HepG2 (cell line): ENCODE results near the gene DHX16. TPM values are rescaled to one million over a fixed set of nuclear protein-coding genes. Genes with fewer than 3 reads are reported as not detected.
A peak's percentile ranks its signal among the peaks of the same experiment; 100 is the strongest.

Experiments
- AGO2 ChIP-seq: fragments of 200-400 bp; formaldehyde crosslinking; optimal IDR thresholded peaks from 2 replicates; pipeline ENCODE3; 2017; ENCODE audit warnings: mild to moderate bottlenecking, low read depth, low read length, moderate library complexity
- BCL3 ChIP-seq: sonication (generic); formaldehyde crosslinking; IDR thresholded peaks from 2 replicates; pipeline ENCODE4 v1.5.1; 2020; ENCODE audit warnings: mild to moderate bottlenecking, missing genetic modification reagents, moderate library complexity
- CCDC6 ChIP-seq: sonication (generic); formaldehyde crosslinking; IDR thresholded peaks from 2 replicates; pipeline ENCODE4 v1.8.1; 2022; ENCODE audit warnings: mild to moderate bottlenecking, missing genetic modification reagents, moderate library complexity
- CHD2 ChIP-seq: IDR thresholded peaks from 2 replicates; pipeline ENCODE4 v1.6.1; 2011; ENCODE audit warnings: low read depth, low read length, improper control_type of control experiment
- CREB3 ChIP-seq: sonication (generic); formaldehyde crosslinking; IDR thresholded peaks from 2 replicates; pipeline ENCODE4 v1.5.0; 2020; ENCODE audit warnings: missing genetic modification reagents
- FOXO1 ChIP-seq: sonication (generic); formaldehyde crosslinking; IDR thresholded peaks from 2 replicates; pipeline ENCODE4 v1.4.0; 2020; ENCODE audit warnings: missing genetic modification reagents
- GATAD2A ChIP-seq: IDR thresholded peaks from 2 replicates; pipeline ENCODE4 v1.6.1; 2016
- GFI1 ChIP-seq: sonication (generic); formaldehyde crosslinking; IDR thresholded peaks from 2 replicates; pipeline ENCODE4 v1.5.0; 2020; ENCODE audit warnings: missing genetic modification reagents, mild to moderate bottlenecking, borderline replicate concordance
- HOXA5 ChIP-seq: sonication (generic); formaldehyde crosslinking; IDR thresholded peaks from 2 replicates; pipeline ENCODE4 v1.4.0; 2020; ENCODE audit warnings: missing genetic modification reagents
- ISX ChIP-seq: sonication (generic); formaldehyde crosslinking; conservative IDR thresholded peaks from 2 replicates; pipeline ENCODE4 v1.5.0; 2020; ENCODE audit warnings: missing genetic modification reagents
- JUNB ChIP-seq: sonication (generic); formaldehyde crosslinking; IDR thresholded peaks from 2 replicates; pipeline ENCODE4 v1.8.0; 2022; ENCODE audit warnings: missing genetic modification reagents, mild to moderate bottlenecking, borderline replicate concordance
- KLF12 ChIP-seq: sonication (generic); formaldehyde crosslinking; IDR thresholded peaks from 2 replicates; pipeline ENCODE4 v1.4.0; 2020; ENCODE audit warnings: missing genetic modification reagents, borderline replicate concordance
- LCORL ChIP-seq, 2 experiments: fragments of 450-650 bp in 1 of 2; sonication (generic) in 1 of 2; formaldehyde crosslinking in 1 of 2; IDR thresholded peaks; 2 replicates each; pipeline versions ENCODE4 v1.5.0 to v1.6.1; 2017 to 2020; ENCODE audit warnings: antibody characterized with exemption in 1 of 2, missing genetic modification reagents in 1 of 2
- MEIS1 ChIP-seq: sonication (generic); formaldehyde crosslinking; IDR thresholded peaks from 2 replicates; pipeline ENCODE4 v1.9.0; 2021; ENCODE audit warnings: mild to moderate bottlenecking, missing genetic modification reagents, moderate library complexity, borderline replicate concordance
- NCOR1 ChIP-seq: fragments of 200-600 bp; sonication (generic); IDR thresholded peaks from 2 replicates; pipeline ENCODE4 v1.7.0; 2017; ENCODE audit warnings: antibody characterized with exemption, low read length, borderline replicate concordance
- NFE2 ChIP-seq: sonication (generic); formaldehyde crosslinking; IDR thresholded peaks from 2 replicates; pipeline ENCODE4 v1.4.0; 2020; ENCODE audit warnings: missing genetic modification reagents
- POLR2A ChIP-seq, 2 experiments: IDR thresholded peaks; 2 replicates each; pipeline ENCODE4 v1.6.1; 2011; ENCODE audit warnings: low read depth in 2 of 2, low read length in 2 of 2, mild to moderate bottlenecking in 1 of 2, moderate library complexity in 1 of 2; ENCODE audit not compliant: insufficient read depth in 1 of 2
- PTBP1 ChIP-seq: fragments of 200-400 bp; formaldehyde crosslinking; IDR thresholded peaks from 2 replicates; pipeline ENCODE4 v1.6.1; 2018; ENCODE audit warnings: low read length, low read depth; ENCODE audit not compliant: poor library complexity, severe bottlenecking
- RXRB ChIP-seq: IDR thresholded peaks from 2 replicates; pipeline ENCODE4 v1.6.1; 2016; ENCODE audit warnings: borderline replicate concordance, missing genetic modification reagents, missing compliant biosample characterization
- SIN3B ChIP-seq: fragments of 150-350 bp; IDR thresholded peaks from 2 replicates; pipeline ENCODE4 v1.6.1; 2014; ENCODE audit warnings: low read length
- SOX6 ChIP-seq, 2 experiments: fragments of 450-650 bp in 1 of 2; sonication (generic) in 1 of 2; formaldehyde crosslinking in 1 of 2; IDR thresholded peaks; 2 replicates each; pipeline versions ENCODE4 v1.4.0 to v1.6.1; 2017 to 2020; ENCODE audit warnings: antibody characterized with exemption in 1 of 2, mild to moderate bottlenecking in 1 of 2, missing genetic modification reagents in 1 of 2
- TAF1 ChIP-seq: sonication (generic); formaldehyde crosslinking; IDR thresholded peaks from 2 replicates; pipeline ENCODE4 v1.4.0; 2020; ENCODE audit warnings: missing genetic modification reagents
- ZBTB38 ChIP-seq: sonication (generic); formaldehyde crosslinking; IDR thresholded peaks from 2 replicates; pipeline ENCODE4 v1.5.1; 2020; ENCODE audit warnings: mild to moderate bottlenecking, missing genetic modification reagents
- ZFY ChIP-seq: sonication (generic); formaldehyde crosslinking; IDR thresholded peaks from 2 replicates; pipeline ENCODE4 v1.4.0; 2020; ENCODE audit warnings: missing genetic modification reagents
- ZKSCAN5 ChIP-seq: sonication (generic); formaldehyde crosslinking; IDR thresholded peaks from 2 replicates; pipeline ENCODE4 v1.5.1; 2020; ENCODE audit warnings: mild to moderate bottlenecking, missing genetic modification reagents
- ZNF468 ChIP-seq: sonication (generic); formaldehyde crosslinking; IDR thresholded peaks from 2 replicates; pipeline ENCODE4 v1.8.0; 2022; ENCODE audit warnings: mild to moderate bottlenecking, moderate library complexity, missing genetic modification reagents
- ZNF615 ChIP-seq: sonication (generic); formaldehyde crosslinking; IDR thresholded peaks from 2 replicates; pipeline ENCODE4 v1.5.0; 2020; ENCODE audit warnings: mild to moderate bottlenecking, missing genetic modification reagents, borderline replicate concordance
- ZNF672 ChIP-seq: sonication (generic); formaldehyde crosslinking; IDR thresholded peaks from 2 replicates; pipeline ENCODE4 v1.8.1; 2022; ENCODE audit warnings: missing genetic modification reagents
- ZNF749 ChIP-seq: sonication (generic); formaldehyde crosslinking; IDR thresholded peaks from 2 replicates; pipeline ENCODE4 v1.8.0; 2022; ENCODE audit warnings: mild to moderate bottlenecking, missing genetic modification reagents, moderate library complexity, borderline replicate concordance
- ZNF776 ChIP-seq: sonication (generic); formaldehyde crosslinking; IDR thresholded peaks from 2 replicates; pipeline ENCODE4 v1.4.0; 2020; ENCODE audit warnings: mild to moderate bottlenecking, missing genetic modification reagents
- ZNF879 ChIP-seq: sonication (generic); formaldehyde crosslinking; IDR thresholded peaks from 2 replicates; pipeline ENCODE4 v1.8.1; 2023; ENCODE audit warnings: missing genetic modification reagents
- polyA plus RNA-seq, 8 experiments: library from polyadenylated mRNA; depleted of rRNA in 3 of 8; stranded (reverse) in 7 of 8; unstranded in 1 of 8; fragments of >200 nt; fragmentation: Illumina TruSeq in 4 of 8; extraction: Trizol in 4 of 8; gene quantifications; 2 replicates each; pipeline versions ENCODE4 v1.2.1 to v1.2.3, GENCODE V29; 2011 to 2016; ENCODE audit warnings: low read depth in 4 of 8, missing spikeins in 1 of 8, mixed read lengths in 1 of 8; ENCODE audit not compliant: insufficient read depth in 1 of 8
- total RNA-seq, 5 experiments: library from RNA; depleted of rRNA; stranded (reverse); fragments of >200 nt; fragmentation: Illumina TruSeq; extraction: Trizol; gene quantifications; 2 replicates each; pipeline ENCODE4 v1.2.3, GENCODE V29; 2016; ENCODE audit warnings: low read depth in 1 of 5

Gene DHX16
- total and polyA plus RNA-seq, 2 of the 13 experiments (the other 11 are each of a cell fraction or from before 2014, with no cell fraction given): 57.0 to 58.5 TPM

- TF ChIP-seq ZFY: peak; percentile 68
- TF ChIP-seq GFI1 (CRISPR knock-in tag): no peak
- no peak for TF ChIP-seq NCOR1
- no peak for TF ChIP-seq CHD2
- no peak for TF ChIP-seq PTBP1
- TF ChIP-seq CCDC6 (CRISPR knock-in tag): no peak
- no peak for TF ChIP-seq ZNF615 (CRISPR knock-in tag)
- no peak for TF ChIP-seq JUNB (CRISPR knock-in tag)
- no peak for TF ChIP-seq SOX6 (IDR thresholded peaks at IDR 0.05)
- peak; percentile 44; the same call in 1 of the 2 replicates for TF ChIP-seq SOX6 (CRISPR knock-in tag; IDR thresholded peaks at IDR 0.05)
- TF ChIP-seq HOXA5: peak; percentile 55; the same call in 1 of the 2 replicates
- 0 out of 2 replicates have a peak, but pooled peaks have one; percentile 34 for TF ChIP-seq ISX (CRISPR knock-in tag)
- peak; percentile 23 for TF ChIP-seq AGO2
- TF ChIP-seq GATAD2A (CRISPR knock-in tag): peak; percentile 30; the same call in 1 of the 2 replicates
- 0 out of 2 replicates have a peak, but pooled peaks have one; percentile 5 for TF ChIP-seq FOXO1 (CRISPR knock-in tag)
- peak; percentile 38; the same call in 1 of the 2 replicates for TF ChIP-seq ZBTB38
- TF ChIP-seq ZNF672: no peak
- no peak for TF ChIP-seq SIN3B
- no peak for TF ChIP-seq LCORL (IDR thresholded peaks at IDR 0.05)
- TF ChIP-seq LCORL (CRISPR knock-in tag; IDR thresholded peaks at IDR 0.05): peak; percentile 53; the same call in 1 of the 2 replicates
- TF ChIP-seq RXRB: peak; percentile 11; the same call in 1 of the 2 replicates
- no peak for TF ChIP-seq ZNF776 (CRISPR knock-in tag)
- peak; percentile 68; the same call in 1 of the 2 replicates for TF ChIP-seq ZNF749 (CRISPR knock-in tag)
- no peak; the same call in 1 of the 2 replicates for TF ChIP-seq ZKSCAN5 (CRISPR knock-in tag)
- TF ChIP-seq CREB3 (CRISPR knock-in tag): 0 out of 2 replicates have a peak, but pooled peaks have one; percentile 57
- peak; percentile 75 for TF ChIP-seq TAF1
- TF ChIP-seq POLR2A (IDR thresholded peaks at IDR 0.05; ENCODE audit: insufficient read depth in 1 of 2, low read depth in 2 of 2, low read length in 2 of 2): peak; percentile 65 to 86
- no peak for TF ChIP-seq MEIS1
- no peak for TF ChIP-seq ZNF468 (CRISPR knock-in tag)
- 0 out of 2 replicates have a peak, but pooled peaks have one; percentile 21 for TF ChIP-seq BCL3 (CRISPR knock-in tag)
- TF ChIP-seq KLF12 (CRISPR knock-in tag): 0 out of 2 replicates have a peak, but pooled peaks have one; percentile 47
- TF ChIP-seq NFE2 (CRISPR knock-in tag): no peak
- no peak for TF ChIP-seq ZNF879 (CRISPR knock-in tag)
These were observed 17.8 kb upstream of the DHX16 start, which contains the start of gene NRM (continued) for GRCh38 chr6:30690403-30691207.
